Measurements from ENCODE around the gene TULP4.

The TULP4 gene

GRCh38 chr6:158284876-158285655 is 27.2 kb upstream of the TULP4 start:
- DNase-seq (ENCODE audit: low spot score): no peak
- TF ChIP-seq, protein P1, sequence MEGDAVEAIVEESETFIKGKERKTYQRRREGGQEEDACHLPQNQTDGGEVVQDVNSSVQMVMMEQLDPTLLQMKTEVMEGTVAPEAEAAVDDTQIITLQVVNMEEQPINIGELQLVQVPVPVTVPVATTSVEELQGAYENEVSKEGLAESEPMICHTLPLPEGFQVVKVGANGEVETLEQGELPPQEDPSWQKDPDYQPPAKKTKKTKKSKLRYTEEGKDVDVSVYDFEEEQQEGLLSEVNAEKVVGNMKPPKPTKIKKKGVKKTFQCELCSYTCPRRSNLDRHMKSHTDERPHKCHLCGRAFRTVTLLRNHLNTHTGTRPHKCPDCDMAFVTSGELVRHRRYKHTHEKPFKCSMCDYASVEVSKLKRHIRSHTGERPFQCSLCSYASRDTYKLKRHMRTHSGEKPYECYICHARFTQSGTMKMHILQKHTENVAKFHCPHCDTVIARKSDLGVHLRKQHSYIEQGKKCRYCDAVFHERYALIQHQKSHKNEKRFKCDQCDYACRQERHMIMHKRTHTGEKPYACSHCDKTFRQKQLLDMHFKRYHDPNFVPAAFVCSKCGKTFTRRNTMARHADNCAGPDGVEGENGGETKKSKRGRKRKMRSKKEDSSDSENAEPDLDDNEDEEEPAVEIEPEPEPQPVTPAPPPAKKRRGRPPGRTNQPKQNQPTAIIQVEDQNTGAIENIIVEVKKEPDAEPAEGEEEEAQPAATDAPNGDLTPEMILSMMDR (IDR thresholded peaks at IDR 0.05; ENCODE audit: borderline replicate concordance, control extremely low read depth, extremely low read depth, insufficient read depth, missing control alignments): no peak
- in situ Hi-C loops (cut with MboI; ENCODE audit: low sequenced_read_pairs, unreplicated experiment): no loop called here

DNA sequence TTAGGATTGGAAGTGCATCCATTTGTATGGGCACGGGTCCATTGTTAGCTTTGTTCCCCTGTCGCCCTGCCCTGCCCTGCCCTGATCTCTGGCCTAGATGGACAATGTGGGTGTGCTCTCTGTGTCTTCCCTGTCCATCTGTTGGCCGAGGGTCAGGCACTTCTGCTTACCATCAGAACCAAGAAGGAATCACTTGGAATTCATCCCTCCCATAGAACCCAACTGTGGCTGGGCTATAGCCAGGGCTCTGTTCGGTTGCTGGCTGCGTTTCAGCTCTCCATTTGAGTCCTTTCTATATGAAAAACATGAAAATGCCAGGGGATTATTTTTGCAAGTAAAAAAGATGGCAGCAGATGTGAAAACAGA is 26.6 kb upstream of the TULP4 start:
- in situ Hi-C loops (cut with MboI; ENCODE audit: low sequenced_read_pairs, unreplicated experiment): no loop called here
- TF ChIP-seq, protein P1 (IDR thresholded peaks at IDR 0.05; ENCODE audit: borderline replicate concordance, control extremely low read depth, extremely low read depth, insufficient read depth, missing control alignments): no peak
- no peak for DNase-seq (ENCODE audit: low spot score)

DNA sequence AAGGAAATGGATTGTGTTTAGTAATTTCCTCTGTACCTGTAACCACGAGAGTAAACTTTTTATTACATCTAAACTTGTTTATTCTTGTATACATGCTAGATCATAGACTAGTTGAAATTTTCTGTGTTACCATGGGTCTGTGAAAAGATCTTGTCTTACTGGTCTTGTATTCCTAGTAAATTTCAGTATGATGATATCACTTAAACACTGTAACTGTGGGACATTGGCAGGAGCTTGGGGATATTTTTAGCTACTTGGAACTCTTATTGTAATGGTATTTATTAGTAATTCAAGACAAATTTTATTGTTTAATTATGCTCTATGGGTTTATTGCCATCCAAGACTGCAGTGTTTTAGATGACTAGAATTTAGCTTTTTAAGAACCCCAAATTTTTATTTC is 25.9 kb upstream of the TULP4 start:
- in situ Hi-C loops (cut with MboI; ENCODE audit: low sequenced_read_pairs, unreplicated experiment): no loop called here
- TF ChIP-seq, protein P1 (IDR thresholded peaks at IDR 0.05; ENCODE audit: borderline replicate concordance, control extremely low read depth, extremely low read depth, insufficient read depth, missing control alignments): no peak
- DNase-seq (ENCODE audit: low spot score): no peak

- in situ Hi-C loops (cut with MboI; ENCODE audit: low sequenced_read_pairs, unreplicated experiment): no loop called here
- no peak for DNase-seq (ENCODE audit: low spot score)
Observed at GRCh38 chr6:158287047-158287446, 25.2 kb upstream of the TULP4 start.

GRCh38 chr6:158290040-158290439 is 22.2 kb upstream of the TULP4 start:
- DNase-seq (ENCODE audit: low spot score): no peak
- TF ChIP-seq, protein P1 (IDR thresholded peaks at IDR 0.05; ENCODE audit: borderline replicate concordance, control extremely low read depth, extremely low read depth, insufficient read depth, missing control alignments): no peak
- in situ Hi-C loops (cut with MboI; ENCODE audit: low sequenced_read_pairs, unreplicated experiment): no loop called here

More at GRCh38 chr6:158287047-158287446, 25.2 kb upstream of the TULP4 start:
- TF ChIP-seq, protein P1 (IDR thresholded peaks at IDR 0.05; ENCODE audit: borderline replicate concordance, control extremely low read depth, extremely low read depth, insufficient read depth, missing control alignments): no peak

DNA sequence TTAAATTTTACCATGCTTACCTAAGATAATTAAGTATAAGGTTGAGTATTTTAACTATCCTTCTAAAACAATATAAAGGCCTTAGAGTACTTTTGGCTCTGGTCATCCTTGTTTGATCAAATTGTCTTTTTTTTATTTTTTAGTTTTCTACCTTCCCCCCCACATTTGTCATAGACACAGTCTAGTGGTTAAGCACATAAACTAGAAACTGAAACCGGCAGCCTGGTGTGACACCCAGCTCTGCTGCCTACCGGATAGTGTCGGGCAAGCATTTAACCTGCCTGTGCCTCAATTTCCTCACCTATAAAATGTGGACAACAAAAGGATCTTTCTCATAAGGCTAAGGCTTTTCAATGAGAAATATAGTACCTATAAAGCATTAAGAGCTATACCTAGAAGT is 21.6 kb upstream of the TULP4 start:
- TF ChIP-seq, protein P1 (IDR thresholded peaks at IDR 0.05; ENCODE audit: borderline replicate concordance, control extremely low read depth, extremely low read depth, insufficient read depth, missing control alignments): no peak
- DNase-seq (ENCODE audit: low spot score): peak; percentile 65
- in situ Hi-C loops (cut with MboI; ENCODE audit: low sequenced_read_pairs, unreplicated experiment): no loop called here

Measured in GM13976 (cell line).